Measurements from ENCODE around the gene SCGB1A1.
"Not testable (repeated sequence)": the region's sequence is repeated elsewhere in the genome, so short reads cannot be mapped to it uniquely, and the experiment has no call there.

SCGB1A1 gene

GRCh38 chr11:62449451-62449851 lies 30.6 kb downstream of the SCGB1A1 start:
- FAIRE-seq = no peak
- no peak for DNase-seq (ENCODE audit: low spot score)

- not testable (repeated sequence) for DNase-seq (ENCODE audit: low spot score); FAIRE-seq
These were observed 31.1 kb downstream of the SCGB1A1 start for GRCh38 chr11:62449912-62450311.

DNA sequence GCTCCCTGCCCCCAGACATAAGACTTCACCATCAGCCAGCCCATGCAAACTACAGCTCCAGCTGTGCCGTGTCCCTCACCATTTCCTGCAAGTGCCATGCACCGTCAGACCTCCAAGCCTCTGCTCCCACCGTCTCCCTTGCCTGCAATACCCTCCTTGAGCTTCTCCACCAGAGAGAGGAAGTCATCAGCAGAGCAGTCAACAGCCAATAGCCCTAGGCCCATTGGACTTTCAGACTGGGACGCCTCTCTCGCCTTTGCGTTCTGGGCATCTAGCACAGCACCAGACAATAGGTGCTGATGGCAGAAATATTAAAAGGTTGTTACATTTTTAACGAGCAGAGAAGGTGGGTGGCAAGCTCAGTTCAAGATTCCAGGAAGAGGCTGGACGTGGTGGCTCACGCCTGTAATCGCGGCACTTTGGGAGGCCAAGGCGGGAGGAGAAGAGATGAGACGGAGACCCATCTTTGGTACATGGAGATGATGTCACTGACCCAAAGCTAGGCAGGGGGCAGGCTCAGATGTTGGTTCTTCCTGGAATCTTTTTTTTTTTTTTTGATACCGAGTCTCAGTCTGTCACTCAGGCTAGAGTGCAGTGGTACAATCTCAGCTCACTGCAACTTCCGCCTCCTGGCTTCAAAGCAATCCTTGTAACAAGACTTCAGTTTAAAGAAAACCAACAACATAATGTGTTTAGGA lies 31.9 kb downstream of the SCGB1A1 start:
- no peak for DNase-seq (ENCODE audit: low spot score)
- no peak for FAIRE-seq

- DNase-seq (ENCODE audit: low spot score) (no peak), FAIRE-seq (no peak)
These were observed 32.4 kb downstream of the SCGB1A1 start for GRCh38 chr11:62451241-62451621.

DNA sequence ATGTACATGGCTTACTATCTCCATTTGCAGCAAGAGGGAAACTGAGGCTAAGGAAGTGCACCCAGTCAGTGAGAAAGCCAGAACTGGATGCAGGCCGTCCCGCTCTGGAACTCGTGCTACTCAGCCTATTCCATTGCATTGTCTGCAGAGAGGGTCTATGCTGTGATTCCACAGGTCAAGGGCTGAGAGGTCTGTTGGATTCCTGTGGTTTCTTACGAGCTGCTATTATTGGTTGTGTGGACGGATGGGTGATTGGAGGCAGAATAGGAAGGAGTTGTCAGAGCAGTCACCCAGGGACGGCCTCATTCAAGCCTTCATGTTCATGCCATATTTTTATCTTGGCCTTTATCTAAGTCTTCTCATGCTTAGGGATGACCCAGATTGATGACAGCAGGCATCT lies 33.4 kb downstream of the SCGB1A1 start:
- DNase-seq (ENCODE audit: low spot score) (no peak), FAIRE-seq (no peak)

- FAIRE-seq = no peak
- DNase-seq (ENCODE audit: low spot score) = no peak
These were observed 34.1 kb downstream of the SCGB1A1 start for GRCh38 chr11:62452839-62453468.

DNA sequence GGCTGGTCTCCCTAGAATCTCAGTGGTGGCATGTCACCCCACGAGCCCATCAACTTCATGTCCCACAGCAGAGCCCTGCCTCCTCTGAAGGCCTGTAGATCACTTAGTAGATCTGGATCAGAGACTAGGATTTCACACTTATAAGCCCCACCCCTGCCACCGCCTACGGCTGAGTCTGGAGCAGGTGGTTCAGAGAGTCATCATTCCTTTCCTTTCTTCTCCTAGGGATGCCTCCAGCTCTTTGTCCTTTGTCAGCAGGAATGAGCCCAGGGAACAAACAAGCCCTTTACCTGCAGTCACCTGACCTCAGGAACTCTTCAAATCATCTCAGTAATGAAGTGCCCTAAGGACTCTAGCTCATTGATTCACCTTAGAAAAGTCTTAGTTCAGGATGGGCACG lies 37.8 kb downstream of the SCGB1A1 start:
- no peak for DNase-seq (ENCODE audit: low spot score)
- no peak for FAIRE-seq

DNA sequence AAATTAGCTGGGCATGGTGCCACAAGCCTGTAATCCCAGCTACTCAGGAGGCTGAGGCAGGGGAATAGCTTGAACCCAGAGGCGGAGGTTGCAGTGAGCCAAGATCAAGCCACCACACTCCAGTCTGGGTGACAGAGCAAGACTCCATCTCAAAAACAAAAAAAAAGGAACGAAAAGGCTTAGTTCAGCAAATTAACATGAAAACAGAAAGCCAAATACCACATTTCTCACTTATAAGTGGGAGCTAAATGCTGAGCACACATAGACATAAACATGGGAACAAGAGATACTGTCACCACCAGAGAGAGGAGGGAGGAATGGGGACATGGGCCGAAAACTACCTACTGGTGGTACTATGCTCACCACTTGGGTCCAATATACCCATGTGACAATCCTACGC lies 38.6 kb downstream of the SCGB1A1 start:
- no peak for FAIRE-seq
- DNase-seq (ENCODE audit: low spot score) = no peak

DNA sequence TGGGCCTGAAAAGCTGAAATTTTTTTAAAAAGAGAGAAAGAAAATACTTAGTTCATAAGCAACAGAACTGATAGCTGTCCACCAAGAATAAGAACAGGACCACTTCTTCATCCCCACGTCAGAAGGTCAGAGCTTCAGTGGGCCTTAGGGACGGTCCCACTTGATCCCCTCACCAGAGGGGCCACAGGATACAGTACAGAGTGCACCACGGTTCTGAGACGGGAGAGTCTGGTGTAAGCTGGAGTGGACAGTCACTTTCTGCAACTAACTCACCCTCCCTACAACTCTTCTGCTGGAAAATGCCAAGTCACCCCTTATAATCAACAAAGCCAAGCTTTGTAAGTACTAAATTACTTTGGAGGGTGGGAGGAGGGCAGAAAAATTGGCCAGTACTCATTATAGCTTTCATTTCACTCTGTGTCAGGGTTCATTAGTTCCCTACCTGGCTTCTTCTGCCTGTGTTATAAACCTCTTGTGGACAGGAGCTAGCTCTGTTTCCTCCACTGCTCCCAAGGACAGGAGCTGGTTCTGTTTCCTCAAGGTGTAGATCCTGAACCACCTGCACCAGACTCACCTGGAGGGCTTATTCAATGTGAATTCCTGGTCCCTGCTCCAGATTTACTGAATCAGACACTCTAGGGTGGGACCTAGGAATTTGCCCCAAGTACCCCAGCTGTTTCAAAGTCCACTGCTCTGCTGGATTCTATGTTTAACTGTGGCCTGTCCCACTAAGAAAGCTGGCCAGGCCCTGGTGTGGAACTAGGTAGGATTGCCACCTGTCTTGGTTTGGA lies 39.6 kb downstream of the SCGB1A1 start:
- DNase-seq (ENCODE audit: low spot score) (no peak), FAIRE-seq (no peak)

DNA sequence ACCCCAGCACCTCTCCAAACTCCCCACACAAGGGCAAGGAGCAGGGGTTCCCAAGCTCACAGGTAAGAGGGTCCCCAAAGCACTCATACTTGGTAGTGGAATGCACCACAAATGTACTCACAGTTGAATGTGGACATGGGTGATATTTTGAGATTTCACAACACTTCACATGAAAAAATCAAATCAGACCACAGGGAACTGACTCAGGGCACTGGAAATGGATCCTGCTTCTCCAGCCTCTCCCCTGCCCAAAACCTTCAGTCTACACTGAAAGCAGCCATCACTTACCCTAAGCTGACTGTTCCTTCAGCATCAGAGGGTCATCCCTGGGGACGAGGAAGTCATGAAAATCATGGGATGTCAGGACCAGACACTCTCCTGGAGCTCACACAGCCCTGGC lies 40.2 kb downstream of the SCGB1A1 start:
- FAIRE-seq (no peak), DNase-seq (ENCODE audit: low spot score) (no peak)

DNA sequence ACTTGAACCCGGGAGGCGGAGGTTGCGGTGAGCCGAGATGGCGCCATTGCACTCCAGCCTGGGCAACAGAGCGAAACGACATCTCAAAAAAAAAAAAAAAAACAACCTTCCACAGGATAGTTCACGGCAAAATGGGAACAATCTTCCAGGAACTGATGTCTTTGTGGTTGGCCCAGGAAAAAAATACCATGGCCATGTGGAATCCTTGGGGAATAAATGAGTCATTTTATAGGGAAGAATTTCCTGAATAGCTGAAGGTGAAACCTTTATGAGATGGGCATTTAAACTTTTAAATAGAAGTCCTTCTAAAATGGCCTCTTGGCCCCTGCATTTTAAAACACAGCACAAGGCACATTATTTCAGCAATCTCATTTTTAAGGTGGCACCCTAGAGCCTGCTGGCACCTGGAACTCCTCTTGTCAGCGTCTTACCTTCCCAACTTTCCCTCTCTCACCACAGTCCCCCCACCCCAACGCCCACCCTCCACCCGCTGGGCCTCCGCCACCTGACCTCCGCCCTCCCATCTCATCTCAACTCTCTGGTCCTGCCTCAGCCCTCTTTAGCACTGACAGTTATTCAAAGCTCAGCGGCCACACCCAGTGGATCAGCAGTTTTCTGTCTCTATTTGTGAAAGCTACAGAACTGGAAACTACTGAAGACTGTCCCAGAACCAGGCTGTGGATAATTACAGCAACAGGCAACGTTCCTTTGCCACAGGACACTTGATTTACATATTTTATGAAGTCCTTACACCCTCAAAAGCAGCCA lies 43.1 kb downstream of the SCGB1A1 start:
- peak; percentile 95 for FAIRE-seq
- DNase-seq (ENCODE audit: low spot score) = peak; percentile 91

DNA sequence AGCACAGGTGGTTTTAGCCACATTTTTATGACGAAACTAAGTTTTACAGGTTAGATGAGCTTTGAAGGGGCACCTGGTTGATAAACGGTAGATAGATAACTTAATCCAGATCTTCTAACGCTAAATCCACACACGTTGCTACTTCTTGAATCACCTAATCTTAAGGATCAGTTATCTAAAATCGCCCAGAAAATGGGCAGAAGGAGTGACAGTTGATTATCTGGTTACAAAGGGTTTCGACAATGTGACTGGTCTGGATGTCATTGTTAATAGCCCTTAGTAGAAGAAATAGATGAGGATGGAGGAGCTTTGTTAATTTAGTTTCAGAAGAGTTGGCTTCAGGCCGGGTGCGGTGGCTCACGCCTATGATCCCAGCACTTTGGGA lies 43.7 kb downstream of the SCGB1A1 start:
- no peak for FAIRE-seq

GRCh38 chr11:62463121-62463542 lies 44.3 kb downstream of the SCGB1A1 start:
- DNase-seq (ENCODE audit: low spot score) = no peak
- FAIRE-seq = no peak

More for the DNA sequence above, 43.7 kb downstream of the SCGB1A1 start:
- DNase-seq (ENCODE audit: low spot score) = no peak

DNA sequence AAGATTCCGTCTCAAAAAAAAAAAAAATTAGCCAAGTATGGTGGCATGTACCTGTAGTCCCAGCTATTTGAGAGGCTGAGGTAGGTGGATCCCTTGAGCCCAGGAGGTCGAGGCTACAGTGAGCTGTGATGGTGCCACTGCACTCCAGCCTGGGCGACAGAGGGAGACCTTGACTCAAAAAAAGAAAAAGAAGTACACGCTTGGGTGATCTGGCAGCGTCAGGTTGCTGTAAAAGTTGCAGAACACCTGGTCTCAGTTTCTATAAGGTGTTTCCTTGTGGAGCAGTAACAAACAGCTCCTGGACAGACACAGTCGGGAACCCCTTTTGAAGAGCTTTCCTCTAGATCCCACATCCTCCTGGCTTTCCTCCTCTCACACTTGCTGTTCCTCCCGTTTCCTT lies 45.8 kb downstream of the SCGB1A1 start:
- DNase-seq (ENCODE audit: low spot score) = no peak
- FAIRE-seq = no peak

GRCh38 chr11:62466444-62466843 lies 47.6 kb downstream of the SCGB1A1 start:
- no peak for FAIRE-seq

DNA sequence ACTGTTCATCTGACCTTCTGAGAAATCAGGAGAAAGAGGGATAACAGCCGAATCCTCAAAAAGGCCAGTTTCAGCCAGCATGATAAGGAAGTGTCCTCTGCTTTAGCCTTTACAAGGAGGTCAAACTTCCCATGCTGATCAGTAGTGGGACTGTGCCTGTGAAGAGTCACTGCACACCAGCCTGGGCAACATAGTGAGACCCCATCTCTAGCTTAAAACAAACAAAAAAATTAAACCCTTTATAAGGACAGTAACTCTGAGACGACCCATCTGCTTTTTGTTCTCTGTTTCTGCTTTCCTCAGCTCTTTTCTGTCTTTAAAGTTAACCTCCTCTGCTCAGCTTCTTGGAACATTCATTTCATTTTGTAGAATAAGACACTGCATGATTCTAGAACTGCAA lies 49.7 kb downstream of the SCGB1A1 start:
- DNase-seq (ENCODE audit: low spot score) (no peak), FAIRE-seq (no peak)

More at GRCh38 chr11:62466444-62466843, 47.6 kb downstream of the SCGB1A1 start:
- DNase-seq (ENCODE audit: low spot score) = no peak

- DNase-seq (ENCODE audit: low spot score) (no peak), FAIRE-seq (no peak)
These were observed 52.8 kb downstream of the SCGB1A1 start for GRCh38 chr11:62471603-62472002.

- FAIRE-seq = peak; percentile 86
These were observed 53.4 kb downstream of the SCGB1A1 start for GRCh38 chr11:62472063-62472884.

More at GRCh38 chr11:62472063-62472884, 53.4 kb downstream of the SCGB1A1 start:
- DNase-seq (ENCODE audit: low spot score) = peak; percentile 65

Data from RCC 7860 (cell line).